ENCODE measurements around the gene SPINK6. TPM values are rescaled to one million over a fixed set of nuclear protein-coding genes. Genes with fewer than 3 reads are reported as not detected.

The SPINK6 gene
- total RNA-seq = not detected in 2 replicates

GRCh38 chr5:148202531-148203203, at the start of gene SPINK6:
TSS of gene SPINK6 (plus strand) at chr5:148203042. CDS start at chr5:148203097, 55 bp downstream.

GRCh38 chr5:148168246-148168645, 34.6 kb upstream of the SPINK6 start, which contains the start of gene SPINK14:
TSS of gene SPINK14 (plus strand) at chr5:148168546. CDS start at chr5:148169733, 1,187 bp downstream.

DNA sequence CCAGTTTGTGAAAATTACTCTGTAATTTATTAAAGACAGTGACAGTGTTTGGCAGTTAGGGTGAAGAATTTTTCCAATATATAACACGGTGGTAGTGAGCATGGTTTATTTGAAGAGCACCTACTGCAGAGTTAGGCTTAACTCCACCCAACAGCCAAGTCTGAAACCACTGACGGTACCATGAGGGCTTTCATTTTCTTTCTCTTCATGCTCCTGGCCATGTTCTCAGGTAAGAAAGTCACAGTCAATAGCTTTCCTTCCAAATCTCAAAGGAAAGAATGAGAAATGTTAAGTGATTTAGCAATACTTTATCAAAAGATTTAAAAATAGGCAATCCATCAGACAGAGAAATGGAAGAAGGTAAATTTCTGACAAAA, 35.6 kb downstream of the SPINK6 start, which contains the start of gene MARCOL:
Gene MARCOL, plus strand, starts transcription at position 108 of the 377 bp plus-strand sequence. Its CDS starts 73 bp downstream, at position 181.

Other genes with a start within 250 kb of the SPINK6 start
- 0.09 TPM in 1 of 2 replicates, not detected in the other for gene SPINK5, start 139.1 kb upstream of the SPINK6 start, total RNA-seq
- gene SPINK14, start 34.5 kb upstream of the SPINK6 start, total RNA-seq = not detected in 2 replicates
- not detected in 2 replicates for gene MARCOL, start 35.5 kb downstream of the SPINK6 start, total RNA-seq
- not detected in 2 replicates for gene SPINK13, start 65.8 kb downstream of the SPINK6 start, total RNA-seq
- not detected in 2 replicates for gene SPINK7, start 109.4 kb downstream of the SPINK6 start, total RNA-seq
- gene SPINK9, start 132.5 kb downstream of the SPINK6 start, total RNA-seq = not detected in 2 replicates
- 45.7 and 48.0 TPM in 2 replicates for gene FBXO38, start 180.9 kb downstream of the SPINK6 start, total RNA-seq

Data from dermis lymphatic vessel endothelial cell (primary cell).